Astrocyte (in vitro differentiated cells and primary cell): ENCODE data around the gene DGKQ.

Source experiments
- EZH2 ChIP-seq: IDR thresholded peaks from 2 replicates; pipeline ENCODE4 v1.6.1; 2012; ENCODE audit warnings: mild to moderate bottlenecking, low read length, inconsistent platforms; ENCODE audit not compliant: insufficient read depth
- TF ChIP-seq, protein P1 (sequence below): IDR thresholded peaks from 2 replicates; pipeline ENCODE4 v1.5.1; 2011; ENCODE audit warnings: low read depth, mild to moderate bottlenecking, inconsistent platforms, low read length, moderate library complexity; ENCODE audit not compliant: insufficient read depth

DNA sequence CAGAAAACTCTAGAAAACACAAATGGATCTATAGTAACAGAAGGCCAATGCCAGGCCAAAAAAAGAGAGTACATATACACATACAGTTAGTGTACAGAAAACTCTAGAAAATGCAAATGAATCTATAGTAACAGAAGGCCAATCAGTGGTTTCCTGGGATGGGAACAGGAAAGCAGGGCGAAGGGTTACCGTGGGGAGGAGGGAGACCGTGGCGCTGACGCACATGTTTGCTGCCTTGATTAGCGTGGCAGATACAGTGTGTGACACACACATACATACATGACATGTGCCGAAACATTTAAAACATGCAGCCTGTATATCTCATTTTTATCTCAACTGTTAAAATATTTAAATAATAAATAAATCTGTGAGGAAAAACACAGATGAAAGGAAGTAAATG is 55.9 kb downstream of the DGKQ start:
- no peak for TF ChIP-seq EZH2
- TF ChIP-seq, protein P1, sequence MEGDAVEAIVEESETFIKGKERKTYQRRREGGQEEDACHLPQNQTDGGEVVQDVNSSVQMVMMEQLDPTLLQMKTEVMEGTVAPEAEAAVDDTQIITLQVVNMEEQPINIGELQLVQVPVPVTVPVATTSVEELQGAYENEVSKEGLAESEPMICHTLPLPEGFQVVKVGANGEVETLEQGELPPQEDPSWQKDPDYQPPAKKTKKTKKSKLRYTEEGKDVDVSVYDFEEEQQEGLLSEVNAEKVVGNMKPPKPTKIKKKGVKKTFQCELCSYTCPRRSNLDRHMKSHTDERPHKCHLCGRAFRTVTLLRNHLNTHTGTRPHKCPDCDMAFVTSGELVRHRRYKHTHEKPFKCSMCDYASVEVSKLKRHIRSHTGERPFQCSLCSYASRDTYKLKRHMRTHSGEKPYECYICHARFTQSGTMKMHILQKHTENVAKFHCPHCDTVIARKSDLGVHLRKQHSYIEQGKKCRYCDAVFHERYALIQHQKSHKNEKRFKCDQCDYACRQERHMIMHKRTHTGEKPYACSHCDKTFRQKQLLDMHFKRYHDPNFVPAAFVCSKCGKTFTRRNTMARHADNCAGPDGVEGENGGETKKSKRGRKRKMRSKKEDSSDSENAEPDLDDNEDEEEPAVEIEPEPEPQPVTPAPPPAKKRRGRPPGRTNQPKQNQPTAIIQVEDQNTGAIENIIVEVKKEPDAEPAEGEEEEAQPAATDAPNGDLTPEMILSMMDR = no peak
